Stimulated activated naive CD8-positive, alpha-beta T cell treated with anti-CD3 and anti-CD28 coated beads, Interleukin-15, Interleukin-2, amounts not matched to agents 100 ng/mL and 50 ng/mL, for 24 hours (primary cell): ENCODE results near the gene ZFYVE16.
"Not testable (repeated sequence)": the region's sequence is repeated elsewhere in the genome, so short reads cannot be mapped to it uniquely, and the experiment has no call there.

Experiments
- H3K27ac Mint-ChIP-seq: one replicate; pipeline ENCODE4 v1.8.0; 2021; ENCODE audit warnings: mild to moderate bottlenecking, mixed read lengths
- H3K27me3 Mint-ChIP-seq: one replicate; pipeline ENCODE4 v1.8.0; 2021; ENCODE audit warnings: mixed read lengths
- H3K36me3 Mint-ChIP-seq: one replicate; pipeline ENCODE4 v1.8.0; 2021; ENCODE audit warnings: low read depth, mixed read lengths
- H3K4me1 Mint-ChIP-seq: one replicate; pipeline ENCODE4 v1.8.0; 2021; ENCODE audit warnings: low read depth, mixed read lengths
- H3K4me3 Mint-ChIP-seq: one replicate; pipeline ENCODE4 v1.8.0; 2021; ENCODE audit warnings: mild to moderate bottlenecking, mixed read lengths
- H3K9me3 Mint-ChIP-seq: one replicate; pipeline ENCODE4 v1.8.0; 2021; ENCODE audit warnings: mixed read lengths

The ZFYVE16 gene

DNA sequence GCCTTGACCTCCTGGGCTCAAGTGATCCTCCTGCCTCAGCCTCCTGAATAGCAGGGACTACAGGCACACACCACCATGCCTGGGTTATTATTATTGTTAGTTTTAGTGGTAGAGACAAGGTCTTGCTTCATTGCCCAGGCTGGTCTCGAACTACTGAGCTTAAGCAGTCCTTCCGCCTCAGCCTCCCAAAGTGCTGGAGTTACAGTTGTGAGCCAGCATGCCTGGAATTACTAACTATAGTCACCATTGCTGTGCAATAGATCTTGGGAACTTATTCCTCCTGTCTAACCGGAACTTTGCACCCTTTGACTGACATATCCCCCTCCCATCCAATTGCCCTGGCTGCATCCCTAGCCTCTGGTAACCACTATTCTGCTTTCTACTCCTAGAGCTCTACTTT, 83.4 kb downstream of the ZFYVE16 start:
- Mint-ChIP-seq H3K4me3 (no peak overlapping the region), H3K27ac (no peak overlapping the region), H3K9me3 (no peaks in the 10 kb centered on the region), H3K4me1 (peaks cover 19% of the 10 kb centered on the region), H3K27me3 (peaks cover 26% of the 10 kb centered on the region), H3K36me3 (no peaks in the 10 kb centered on the region)

DNA sequence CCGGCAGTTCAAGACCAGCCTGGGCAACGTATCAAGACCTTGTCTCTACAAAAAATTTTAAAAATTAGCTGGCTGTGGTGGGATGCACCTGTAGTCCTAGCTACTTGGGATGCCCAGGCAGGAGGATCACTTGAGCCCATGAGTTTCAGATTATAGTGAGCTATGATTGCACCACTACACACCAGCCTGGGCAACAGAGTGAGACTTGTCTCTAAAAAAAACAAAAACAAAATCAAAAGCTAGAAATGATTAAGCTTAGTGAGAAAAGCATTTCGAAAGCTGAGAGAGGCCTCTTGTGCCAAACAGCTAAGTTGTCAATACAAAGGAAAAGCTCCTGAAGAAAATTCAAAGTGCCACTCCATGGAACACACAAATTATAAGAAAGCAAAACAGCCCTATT, 84.9 kb downstream of the ZFYVE16 start:
- Mint-ChIP-seq H3K4me3 (no peak overlapping the region), H3K36me3 (no peaks in the 10 kb centered on the region), H3K4me1 (peaks cover 8% of the 10 kb centered on the region), H3K9me3 (no peaks in the 10 kb centered on the region), H3K27me3 (peaks cover 17% of the 10 kb centered on the region), H3K27ac (no peak overlapping the region)

DNA sequence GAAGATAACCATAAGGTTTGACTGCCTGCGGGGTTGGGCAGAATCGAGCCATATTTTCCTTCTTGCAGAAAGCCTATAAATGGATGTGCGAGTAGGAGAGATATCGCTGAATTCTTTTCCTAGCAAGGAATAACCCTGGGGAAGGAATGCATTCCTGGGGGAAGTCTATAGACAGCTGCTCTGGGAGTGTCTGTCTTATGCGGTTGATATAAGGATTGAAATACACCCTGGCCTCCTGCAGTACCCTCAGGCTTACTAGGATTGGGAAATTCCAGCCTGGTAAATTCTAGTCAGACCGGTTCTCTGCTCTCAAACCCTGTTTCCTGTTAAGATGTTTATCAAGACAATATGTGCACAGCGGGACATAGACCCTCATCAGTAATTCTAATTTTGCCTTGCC, 85.6 kb downstream of the ZFYVE16 start:
- not testable (repeated sequence) for H3K4me3 Mint-ChIP-seq, H3K36me3 Mint-ChIP-seq, H3K9me3 Mint-ChIP-seq, H3K27ac Mint-ChIP-seq, H3K4me1 Mint-ChIP-seq
- H3K27me3 Mint-ChIP-seq: peaks cover 13% of the 10 kb centered on the region

DNA sequence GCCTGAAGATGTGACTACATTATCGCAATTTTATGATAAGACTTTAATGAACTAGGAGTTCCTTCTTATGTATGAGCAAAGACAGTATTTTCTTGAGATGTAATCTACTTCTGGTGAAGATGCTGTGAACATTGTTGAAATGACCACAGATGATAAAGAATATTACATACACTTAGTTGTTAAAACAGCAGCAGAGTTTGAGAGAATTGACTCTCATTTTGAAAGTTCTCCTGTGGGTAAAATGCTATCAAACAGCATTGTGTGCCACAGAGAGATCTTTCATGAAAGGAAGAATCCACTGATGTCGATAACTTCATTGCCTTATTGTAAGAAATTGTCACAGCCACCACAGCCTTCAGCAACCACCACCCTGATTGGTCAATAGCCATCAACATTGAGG, 88.0 kb downstream of the ZFYVE16 start:
- Mint-ChIP-seq H3K27ac (no peak overlapping the region), H3K4me3 (no peak overlapping the region), H3K4me1 (no peaks in the 10 kb centered on the region), H3K27me3 (no peaks in the 10 kb centered on the region), H3K9me3 (no peaks in the 10 kb centered on the region), H3K36me3 (no peaks in the 10 kb centered on the region)

DNA sequence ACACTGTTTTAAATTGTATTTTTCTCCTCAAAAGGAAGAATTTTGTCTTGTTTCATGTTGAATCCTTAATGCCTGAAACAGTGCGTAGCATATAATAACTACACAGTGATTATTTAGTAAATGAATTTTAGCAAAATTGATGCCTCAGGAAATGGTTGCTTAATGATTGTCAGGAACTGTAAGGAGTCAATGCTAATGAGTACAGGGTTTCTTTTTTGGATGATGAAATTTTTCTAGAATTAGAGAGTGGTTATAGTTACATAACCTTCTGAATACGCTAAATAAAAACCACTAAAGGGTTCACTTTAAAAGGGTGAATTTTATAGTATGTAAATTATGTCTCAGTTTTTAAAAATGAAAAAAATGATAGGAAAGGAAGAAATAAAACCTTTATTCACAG, 94.9 kb downstream of the ZFYVE16 start:
- Mint-ChIP-seq H3K4me1 (no peaks in the 10 kb centered on the region), H3K27me3 (no peaks in the 10 kb centered on the region), H3K9me3 (no peaks in the 10 kb centered on the region), H3K36me3 (no peaks in the 10 kb centered on the region), H3K27ac (no peak overlapping the region), H3K4me3 (no peak overlapping the region)

DNA sequence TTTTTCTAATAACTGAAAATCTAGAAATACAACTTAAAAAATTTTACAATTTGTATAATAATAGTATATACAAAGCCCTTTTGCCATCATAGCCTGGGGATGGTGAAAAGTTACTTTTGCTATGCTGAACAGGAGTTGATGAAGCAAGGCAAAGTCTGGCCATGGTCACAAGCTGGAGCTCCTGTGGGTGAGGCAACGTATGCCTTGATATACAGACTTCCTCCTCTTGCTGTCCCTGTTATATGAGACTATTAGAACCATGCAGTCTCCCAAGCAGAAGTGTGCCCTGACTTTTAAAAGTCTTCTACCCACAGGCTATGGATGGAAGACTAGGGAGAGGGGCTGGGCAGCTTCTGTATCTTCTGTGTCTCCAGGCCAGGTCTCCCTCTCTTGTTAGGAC, 95.8 kb downstream of the ZFYVE16 start:
- no peaks in the 10 kb centered on the region for H3K4me1 Mint-ChIP-seq
- no peak overlapping the region for H3K4me3 Mint-ChIP-seq
- no peaks in the 10 kb centered on the region for H3K36me3 Mint-ChIP-seq
- no peaks in the 10 kb centered on the region for H3K9me3 Mint-ChIP-seq
- H3K27me3 Mint-ChIP-seq: no peaks in the 10 kb centered on the region
- no peak overlapping the region for H3K27ac Mint-ChIP-seq

DNA sequence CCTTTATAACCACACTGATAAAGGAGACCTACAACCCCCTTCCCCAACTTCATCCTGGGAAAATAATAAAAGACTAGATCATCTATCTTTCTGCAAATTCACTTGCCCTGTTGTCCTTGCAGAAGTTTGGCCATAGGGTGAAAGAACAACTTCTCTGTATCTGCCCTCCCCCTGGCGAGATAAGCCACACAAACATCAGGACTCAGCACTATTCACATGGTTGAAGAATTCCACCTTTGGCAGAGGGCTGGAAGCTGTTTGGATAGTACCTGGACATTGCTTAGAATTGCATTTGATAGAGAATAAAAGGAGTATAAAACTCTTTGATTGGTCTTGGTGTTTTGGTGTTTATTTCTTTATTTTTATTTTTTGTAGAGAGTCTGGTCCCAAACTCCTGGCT, 97.0 kb downstream of the ZFYVE16 start:
- H3K4me1 Mint-ChIP-seq: no peaks in the 10 kb centered on the region
- no peaks in the 10 kb centered on the region for H3K9me3 Mint-ChIP-seq
- H3K4me3 Mint-ChIP-seq: no peak overlapping the region
- H3K27me3 Mint-ChIP-seq: no peaks in the 10 kb centered on the region
- H3K27ac Mint-ChIP-seq: no peak overlapping the region
- no peaks in the 10 kb centered on the region for H3K36me3 Mint-ChIP-seq

DNA sequence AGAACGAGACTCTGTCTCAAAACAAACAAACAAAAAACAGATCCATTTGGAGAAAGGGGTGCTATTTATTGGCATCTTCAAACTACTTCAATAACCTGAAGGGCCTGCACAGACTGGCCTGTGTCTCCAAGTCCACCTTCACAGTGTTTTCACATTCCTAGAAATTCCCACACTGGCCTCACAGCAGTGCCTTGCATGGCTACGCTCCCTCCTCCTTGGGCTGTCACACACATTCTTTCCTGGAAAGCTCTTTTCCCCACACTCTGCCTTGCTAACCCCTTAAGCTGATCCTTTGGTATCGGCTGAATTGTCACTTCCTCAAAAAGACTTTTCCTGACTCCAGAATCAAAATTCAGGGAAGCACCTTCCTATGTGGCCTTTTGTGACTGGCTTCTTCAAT, 99.8 kb downstream of the ZFYVE16 start:
- Mint-ChIP-seq H3K9me3 (no peaks in the 10 kb centered on the region), H3K4me1 (no peaks in the 10 kb centered on the region), H3K27ac (no peak overlapping the region), H3K4me3 (no peak overlapping the region), H3K36me3 (no peaks in the 10 kb centered on the region), H3K27me3 (no peaks in the 10 kb centered on the region)

DNA sequence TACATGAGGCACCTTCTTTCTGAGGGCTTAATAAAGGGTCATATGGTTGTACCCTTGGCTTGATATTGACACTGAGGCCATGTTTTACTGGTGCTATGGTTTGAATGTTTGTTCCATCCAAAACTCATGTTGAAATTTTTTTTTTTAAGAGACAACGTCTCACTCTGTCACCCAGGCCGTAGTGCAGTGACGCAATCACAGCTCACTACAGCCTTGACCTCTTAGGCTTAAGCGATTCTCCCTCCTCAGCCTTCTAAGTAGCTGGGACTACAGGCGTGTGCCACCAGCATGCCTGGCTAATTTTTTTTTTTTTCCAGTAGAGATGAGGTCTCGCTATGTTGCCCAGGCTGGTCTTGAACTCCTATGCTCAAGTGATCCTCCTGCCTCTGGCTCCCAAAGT, 101.0 kb downstream of the ZFYVE16 start:
- Mint-ChIP-seq H3K9me3 (no peaks in the 10 kb centered on the region), H3K27ac (no peak overlapping the region), H3K36me3 (no peaks in the 10 kb centered on the region), H3K4me3 (no peak overlapping the region), H3K27me3 (no peaks in the 10 kb centered on the region), H3K4me1 (no peaks in the 10 kb centered on the region)

DNA sequence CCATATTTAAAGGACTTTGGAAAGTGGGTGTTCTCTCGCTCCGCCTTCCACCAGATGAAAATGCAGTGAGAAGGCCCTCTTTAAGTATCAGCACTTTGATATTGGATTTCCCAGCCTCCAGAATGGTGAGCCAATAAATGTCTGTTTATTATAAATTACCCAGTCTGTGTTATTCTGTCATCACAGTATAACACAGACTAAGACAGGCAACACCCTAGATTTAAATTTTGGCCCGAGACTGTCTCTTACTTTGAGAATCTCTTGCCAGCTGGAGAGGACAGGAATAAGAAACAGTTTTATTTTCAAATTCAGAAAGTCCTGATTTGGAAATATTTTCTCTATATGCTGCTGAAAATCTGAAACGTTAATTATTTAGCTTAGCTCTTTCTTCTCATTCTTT, 101.5 kb downstream of the ZFYVE16 start:
- Mint-ChIP-seq H3K36me3 (no peaks in the 10 kb centered on the region), H3K4me1 (no peaks in the 10 kb centered on the region), H3K9me3 (no peaks in the 10 kb centered on the region), H3K4me3 (no peak overlapping the region), H3K27ac (no peak overlapping the region), H3K27me3 (no peaks in the 10 kb centered on the region)

DNA sequence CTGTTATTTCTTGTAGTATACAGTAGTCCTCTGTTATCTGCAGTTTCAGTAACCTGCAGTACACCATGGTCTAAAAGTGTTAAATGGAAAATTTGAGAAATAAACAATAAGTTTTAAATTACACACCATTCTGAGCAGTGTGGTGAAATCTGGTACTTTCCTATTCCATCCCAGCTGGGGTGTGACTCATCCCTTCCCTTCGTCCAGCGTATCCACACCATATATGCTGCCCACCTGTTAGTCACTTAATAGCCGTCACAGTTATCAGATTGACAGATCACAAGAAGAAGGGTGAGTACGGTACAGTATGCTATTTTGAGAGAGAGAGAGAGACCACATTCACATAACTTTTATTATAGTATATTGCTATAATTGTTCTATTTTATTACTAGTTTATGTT, 109.0 kb downstream of the ZFYVE16 start:
- no peaks in the 10 kb centered on the region for H3K9me3 Mint-ChIP-seq
- H3K27ac Mint-ChIP-seq: no peak overlapping the region
- H3K27me3 Mint-ChIP-seq: no peaks in the 10 kb centered on the region
- peak overlapping the region; percentile 37 for H3K4me3 Mint-ChIP-seq
- peaks cover 6% of the 10 kb centered on the region for H3K4me1 Mint-ChIP-seq
- H3K36me3 Mint-ChIP-seq: no peaks in the 10 kb centered on the region
